Stimulated activated CD4-positive, alpha-beta T cell treated with anti-CD3 and anti-CD28 coated beads, TNF-alpha, amount 100 ng/mL, for 1 hour (primary cell): ENCODE data around the gene LILRB3.
"Not testable (repeated sequence)": the region's sequence is repeated elsewhere in the genome, so short reads cannot be mapped to it uniquely, and the experiment has no call there.

Source experiments
- DNase-seq, 3 donors: peaks; one replicate each; pipeline ENCODE4 v3.0.0-alpha.2; 2020; ENCODE audit warnings: low read depth in 3 of 3, low spot score in 1 of 3

LILRB3 gene

DNA sequence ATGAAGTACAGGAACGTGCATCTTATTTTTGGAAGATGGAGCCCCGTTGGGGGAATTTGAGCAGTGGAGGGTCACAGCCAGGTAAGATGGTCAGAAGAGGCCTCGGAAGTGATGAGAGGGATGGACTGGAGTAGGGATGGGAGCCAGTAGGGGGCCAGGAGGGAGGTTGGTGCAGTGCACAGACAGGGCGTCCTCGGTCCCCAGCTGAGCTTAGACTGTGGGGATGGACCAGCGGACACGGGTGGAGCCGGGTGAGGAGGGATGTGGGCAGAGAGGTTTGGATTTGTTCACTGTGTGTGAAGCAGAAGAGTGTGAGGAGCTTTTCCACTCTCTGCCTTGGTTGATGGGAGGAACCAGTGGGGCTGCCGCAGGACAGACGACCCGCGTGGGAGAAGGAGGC lies 11.6 kb downstream of the LILRB3 start:
- DNase-seq = no peak

DNA sequence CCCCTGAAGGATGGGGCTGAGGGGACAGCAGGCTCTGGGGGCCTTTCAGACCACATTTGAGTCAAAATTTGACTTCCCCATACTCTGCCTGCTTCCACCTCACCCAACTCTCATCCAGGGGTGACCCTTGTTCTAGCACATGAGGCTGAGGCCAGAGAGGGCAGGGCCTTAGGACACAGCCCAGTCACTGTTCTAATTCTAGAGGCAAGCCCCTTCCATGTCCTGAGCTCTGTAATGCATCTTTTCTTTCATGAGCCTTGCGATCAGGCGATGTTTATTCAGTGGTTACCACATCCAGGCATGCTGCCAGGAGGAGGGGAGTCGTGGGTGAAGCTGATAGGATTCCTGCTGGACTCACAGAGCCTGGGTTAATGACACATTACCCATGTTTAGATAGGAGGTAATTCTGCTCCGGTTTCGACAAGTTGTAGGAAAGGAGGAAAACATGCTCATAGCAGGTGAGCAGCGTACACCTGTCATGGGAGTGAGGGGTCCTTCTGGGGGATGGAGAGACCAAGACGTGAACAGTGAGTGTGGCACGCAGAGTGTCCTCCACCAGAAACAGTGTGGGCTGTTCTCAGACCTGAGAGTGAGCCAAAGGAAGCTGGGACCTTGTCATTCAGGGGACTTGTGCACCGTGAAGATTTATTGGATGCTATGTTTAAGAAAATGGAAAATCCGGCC lies 12.9 kb downstream of the LILRB3 start:
- no peak for DNase-seq

DNA sequence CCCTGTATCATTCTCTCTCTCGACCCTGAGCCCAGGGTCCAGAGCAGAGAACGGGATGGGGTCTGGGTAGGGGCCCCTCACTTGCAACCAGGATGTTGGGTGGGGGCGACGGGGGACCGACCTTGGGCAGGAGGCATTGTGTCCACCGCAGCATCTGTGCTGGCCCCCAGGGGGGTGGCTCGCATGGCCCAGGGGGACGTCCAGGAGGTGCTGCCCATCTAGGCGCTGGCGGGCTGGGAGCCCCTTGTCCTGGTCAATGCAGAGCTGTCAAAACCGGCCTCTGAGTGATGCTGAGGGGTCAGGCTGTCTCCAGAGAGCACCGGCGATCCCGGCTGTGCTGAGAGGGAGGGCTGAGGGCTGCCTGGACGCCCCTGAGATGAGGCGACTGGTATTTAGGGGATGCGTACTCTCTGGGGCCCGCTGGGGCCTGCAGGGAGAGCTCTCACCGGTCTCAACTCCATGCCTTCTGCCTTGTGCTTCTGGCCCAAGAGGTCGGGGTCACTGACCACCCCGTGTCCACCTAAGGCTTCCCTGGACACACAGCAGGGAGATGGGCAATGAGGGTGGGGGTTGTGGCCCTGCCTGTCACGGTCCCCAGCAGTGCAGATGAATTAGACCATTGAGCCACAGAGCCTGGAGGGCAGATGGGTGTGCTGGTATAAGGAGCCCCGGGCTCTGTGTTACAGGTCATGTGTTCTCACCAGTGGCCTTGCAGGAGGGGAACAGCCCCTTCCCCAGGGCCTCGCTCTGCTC lies 13.6 kb downstream of the LILRB3 start:
- DNase-seq = no peak

DNA sequence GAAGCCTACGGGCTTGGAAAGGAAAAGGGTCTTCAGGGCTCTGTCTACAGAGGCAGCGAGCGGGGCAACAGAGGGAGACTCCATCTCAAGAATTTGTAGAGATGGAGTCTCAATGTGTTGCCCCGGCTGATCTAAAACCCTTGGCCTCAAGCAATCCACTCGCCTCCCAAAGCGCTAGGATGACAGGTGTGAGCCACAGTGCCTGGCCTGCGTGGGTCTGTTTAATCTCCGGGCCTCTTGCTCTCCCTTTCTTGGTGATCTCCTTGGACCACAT lies 14.1 kb downstream of the LILRB3 start:
- no peak for DNase-seq

DNA sequence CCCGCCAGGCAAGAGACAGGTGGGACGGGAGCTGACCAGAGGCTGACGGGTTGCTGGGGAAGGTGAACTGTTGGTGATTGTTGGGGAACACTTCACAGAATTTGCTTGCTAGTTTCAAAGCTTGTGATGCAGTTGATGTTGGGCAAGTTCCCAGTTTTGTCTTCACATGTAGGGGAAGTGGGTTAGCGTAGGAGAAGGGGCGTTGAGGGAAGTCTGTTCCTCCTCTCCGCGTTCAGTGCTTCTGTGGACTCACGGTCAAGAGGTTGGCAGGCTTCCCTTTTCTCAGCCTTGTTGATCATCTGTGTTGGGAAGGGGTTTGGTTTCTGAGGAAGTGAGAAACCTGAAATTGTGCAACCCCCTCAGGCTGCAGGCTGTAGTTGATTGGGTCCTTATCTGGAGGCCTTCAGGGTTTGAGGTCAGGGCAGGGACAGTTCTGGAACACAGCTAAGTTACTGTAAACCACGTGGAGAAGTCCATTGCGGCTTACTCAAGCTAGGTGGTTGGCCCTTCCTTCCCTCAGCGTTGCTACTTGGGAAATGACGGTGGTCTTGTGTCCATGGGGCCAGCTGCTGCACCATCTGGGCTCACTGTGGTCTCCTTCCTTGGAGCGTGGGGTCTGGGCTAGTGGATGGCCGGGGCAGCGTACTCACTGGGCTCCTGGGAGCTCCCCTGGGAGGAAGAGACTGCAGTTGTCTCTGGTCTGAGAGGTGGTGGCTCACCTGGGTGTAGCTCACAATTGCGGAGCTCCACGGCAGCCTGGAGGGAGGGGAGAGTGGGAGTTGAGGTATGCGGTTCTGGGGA lies 14.6 kb downstream of the LILRB3 start:
- no peak for DNase-seq

DNA sequence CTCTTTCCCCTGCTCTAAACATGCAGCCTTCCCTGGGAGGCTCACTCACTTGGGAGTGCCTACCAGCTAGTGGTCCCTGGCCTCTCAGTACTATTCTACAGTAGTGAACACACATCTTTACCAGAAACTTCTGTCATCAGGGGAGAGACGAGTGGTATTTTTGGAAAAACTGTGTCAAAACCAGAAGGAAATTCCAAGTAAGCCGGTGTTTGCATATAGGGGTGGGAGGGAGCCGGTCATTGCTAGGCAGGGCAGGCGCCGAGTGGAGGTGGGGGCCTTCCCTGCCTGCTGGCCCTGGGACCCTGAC lies 15.2 kb downstream of the LILRB3 start:
- DNase-seq = no peak

DNA sequence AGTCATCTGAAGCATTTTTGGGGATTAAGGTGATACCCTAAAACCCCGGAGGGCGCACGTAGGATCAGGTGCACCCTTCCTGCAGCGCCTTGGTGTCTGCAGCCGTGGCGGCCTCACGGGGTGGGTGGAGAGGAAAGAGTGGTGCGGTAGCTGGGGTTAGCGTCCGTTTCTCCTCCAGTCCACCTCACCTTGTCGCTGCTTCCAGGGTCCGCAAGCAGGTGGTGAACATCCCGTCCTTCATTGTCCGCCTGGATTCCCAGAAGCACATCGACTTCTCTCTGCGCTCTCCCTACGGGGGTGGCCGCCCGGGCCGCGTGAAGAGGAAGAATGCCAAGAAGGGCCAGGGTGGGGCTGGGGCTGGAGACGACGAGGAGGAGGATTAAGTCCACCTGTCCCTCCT lies 15.6 kb downstream of the LILRB3 start:
- DNase-seq = not testable (repeated sequence)

DNA sequence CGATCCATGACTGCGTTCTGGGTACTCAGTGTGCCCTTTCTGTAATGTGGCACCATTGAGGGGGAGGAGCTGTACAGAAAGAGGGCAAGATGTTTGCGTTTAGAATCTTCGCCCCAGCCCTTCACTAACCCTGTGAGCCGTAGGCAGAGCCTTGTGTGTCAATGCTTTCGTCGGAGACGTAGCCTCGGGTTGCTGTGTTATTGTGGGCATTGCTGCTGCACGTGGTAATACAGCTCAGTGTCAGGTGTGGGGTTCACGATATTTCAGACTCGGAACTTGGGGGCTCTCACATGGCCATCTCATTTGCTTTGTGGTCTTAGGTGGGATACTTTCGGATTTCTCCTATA lies 16.0 kb downstream of the LILRB3 start:
- no peak for DNase-seq

DNA sequence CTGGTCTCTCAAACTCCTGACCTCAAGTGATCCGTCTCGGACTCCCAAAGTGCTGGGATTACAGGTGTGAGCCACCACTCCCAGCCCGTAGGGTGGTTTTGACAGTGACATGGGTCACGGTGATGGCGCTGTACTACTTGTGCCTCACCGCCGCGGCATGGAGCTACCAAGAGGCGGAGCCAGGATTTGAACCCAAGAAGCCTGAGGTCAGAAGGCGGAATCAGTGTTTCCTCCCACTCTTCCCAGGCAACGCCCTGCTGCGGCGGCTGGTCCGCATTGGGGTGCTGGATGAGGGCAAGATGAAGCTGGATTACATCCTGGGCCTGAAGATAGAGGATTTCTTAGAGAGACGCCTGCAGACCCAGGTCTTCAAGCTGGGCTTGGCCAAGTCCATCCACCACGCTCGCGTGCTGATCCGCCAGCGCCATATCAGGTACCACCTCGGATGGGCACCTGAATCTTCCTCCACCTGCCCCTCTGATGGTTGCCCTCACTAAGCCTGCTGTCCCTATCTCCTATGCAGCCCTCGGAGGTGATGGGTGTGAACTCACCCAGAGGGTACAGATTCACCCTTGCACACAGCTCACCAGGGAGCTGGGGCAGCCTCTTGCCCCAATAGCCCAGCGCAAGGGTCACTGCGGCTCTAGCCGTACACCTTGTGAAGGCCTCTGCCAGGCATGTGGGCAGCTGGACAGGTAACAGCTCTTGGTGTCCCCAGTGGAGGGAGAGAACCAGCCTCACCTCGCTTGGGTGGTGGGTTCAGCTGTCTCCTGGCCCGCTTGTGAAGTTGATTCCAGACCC lies 16.6 kb downstream of the LILRB3 start:
- DNase-seq = no peak

DNA sequence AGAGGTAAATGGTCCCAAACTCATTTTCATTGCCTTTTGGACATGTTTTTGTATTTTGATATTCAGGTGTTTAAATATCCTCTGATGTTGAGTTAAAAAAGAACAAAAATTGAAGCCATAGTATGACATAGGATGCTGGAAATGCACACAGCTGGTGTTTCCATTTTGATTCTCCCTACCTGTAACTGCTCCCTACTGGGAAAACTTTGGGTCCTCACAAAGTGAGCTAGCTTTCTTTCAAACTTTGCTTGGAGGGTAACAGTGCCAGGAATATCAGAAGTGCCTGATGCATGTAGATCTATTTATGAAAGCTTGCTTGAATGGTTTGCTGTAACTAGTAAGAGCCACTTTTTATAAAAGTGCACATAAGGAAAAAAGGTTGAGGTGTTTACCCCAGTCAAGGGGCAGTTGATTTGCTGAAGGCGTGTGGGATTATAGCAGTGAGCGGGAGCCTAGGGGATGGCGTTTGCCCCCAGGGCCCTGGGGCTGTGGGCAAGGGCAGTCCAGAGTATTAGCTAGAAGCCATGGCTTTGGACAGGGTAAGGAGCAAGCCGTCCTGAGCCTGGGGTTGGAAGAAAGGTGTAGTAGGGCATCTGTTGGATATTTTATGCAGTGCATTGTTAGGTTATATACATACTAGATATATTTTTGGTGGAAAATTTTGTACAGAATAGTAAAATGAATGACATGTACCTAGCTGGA lies 17.9 kb downstream of the LILRB3 start:
- no peak for DNase-seq

DNA sequence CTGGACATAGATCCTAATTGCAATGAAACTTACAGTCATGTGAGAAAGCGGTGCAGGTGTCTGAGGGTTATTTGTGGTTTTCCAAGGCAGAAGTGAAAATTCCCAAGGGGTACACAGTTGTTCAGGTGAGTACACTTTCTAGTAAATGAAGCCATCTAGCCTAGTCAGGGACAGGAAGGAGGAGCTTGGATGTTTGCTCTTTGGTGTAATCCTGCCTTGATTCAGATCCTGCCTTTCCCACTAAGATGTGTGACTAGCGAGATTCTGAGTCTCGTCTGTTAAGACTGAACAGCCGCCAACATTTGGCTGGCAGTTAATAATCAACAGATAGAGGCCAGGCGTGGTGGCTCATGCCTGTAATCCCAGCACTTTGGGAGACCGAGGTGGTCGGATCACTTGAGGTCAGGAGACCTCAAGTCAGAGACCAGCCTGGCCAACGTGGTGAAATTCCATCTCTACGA lies 19.6 kb downstream of the LILRB3 start:
- no peak for DNase-seq

DNA sequence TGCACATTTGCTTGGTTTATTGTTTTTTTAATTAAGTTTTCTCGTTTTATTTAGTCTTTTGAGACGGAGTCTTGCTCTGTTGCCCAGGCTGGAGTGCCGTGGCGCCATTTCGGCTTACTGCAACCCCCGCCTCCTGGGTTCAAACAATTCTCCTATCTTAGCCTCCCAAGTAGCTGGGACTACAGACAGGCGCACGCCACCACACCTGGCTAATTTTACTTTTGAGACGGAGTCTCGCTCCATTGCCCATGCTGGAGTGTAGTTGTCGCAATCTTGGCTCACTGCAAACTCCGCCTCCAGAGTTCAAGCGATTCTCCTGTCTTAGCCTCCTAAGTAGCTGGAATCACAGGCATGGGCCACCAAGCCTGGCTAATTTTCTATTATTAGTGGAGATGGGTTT lies 20.8 kb downstream of the LILRB3 start:
- DNase-seq = no peak

DNA sequence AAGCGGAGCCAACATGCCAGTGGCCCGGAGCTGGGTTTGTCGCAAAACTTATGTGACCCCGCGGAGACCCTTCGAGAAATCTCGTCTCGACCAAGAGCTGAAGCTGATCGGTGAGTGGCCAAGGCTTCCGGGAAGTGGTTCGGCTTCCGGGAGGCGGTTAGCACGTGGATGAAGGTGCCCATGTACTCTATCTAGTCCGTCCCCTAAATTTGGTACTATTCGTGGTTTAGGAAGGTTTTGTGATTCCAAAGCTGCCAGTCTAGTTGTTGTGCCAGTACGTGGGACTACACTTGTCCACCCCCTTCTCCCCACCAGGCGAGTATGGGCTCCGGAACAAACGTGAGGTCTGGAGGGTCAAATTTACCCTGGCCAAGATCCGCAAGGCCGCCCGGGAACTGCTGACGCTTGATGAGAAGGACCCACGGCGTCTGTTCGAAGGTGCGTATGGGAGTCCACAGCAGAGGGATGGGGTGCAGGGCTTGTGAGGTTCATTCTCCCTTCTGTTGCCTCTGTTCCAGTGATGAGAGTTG lies 21.6 kb downstream of the LILRB3 start:
- DNase-seq = no peak

DNA sequence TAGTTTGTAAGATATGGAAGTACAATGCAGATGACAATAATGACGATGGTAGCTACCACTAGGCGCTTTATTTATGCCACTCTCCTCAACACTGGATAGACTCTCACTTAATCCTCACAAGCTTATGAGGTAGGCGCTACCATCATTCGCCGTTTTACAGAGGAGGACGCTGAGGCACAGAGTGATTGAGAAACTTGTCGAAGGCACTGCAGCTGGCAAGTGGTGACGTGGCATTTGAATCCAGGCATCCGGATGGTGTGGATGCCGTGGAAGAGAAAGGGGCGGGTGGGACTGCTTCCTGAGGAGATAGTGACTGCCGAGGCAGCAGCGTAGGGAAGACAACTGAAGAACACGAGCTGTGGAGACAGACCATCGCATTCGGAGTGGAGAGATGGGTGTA lies 23.4 kb downstream of the LILRB3 start:
- no peak for DNase-seq

DNA sequence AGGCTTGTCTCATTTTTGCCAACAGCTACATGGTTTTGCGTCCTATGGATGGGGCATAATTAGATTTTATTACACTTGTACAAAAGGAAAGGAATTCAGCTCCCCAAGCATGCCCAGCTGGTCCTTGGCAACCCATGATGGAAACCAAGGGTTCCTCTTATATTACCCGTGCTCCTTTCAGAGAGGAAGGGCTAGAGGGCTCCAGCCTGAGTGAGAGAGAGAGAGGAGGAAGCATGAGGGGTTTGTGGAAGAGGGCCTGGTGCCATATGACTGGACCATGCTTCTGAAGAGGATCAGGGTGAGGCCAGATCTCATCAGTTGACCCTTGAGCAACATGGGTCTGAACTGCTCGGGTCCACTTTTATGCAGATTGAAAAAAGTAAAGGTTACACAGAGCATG lies 25.7 kb downstream of the LILRB3 start:
- DNase-seq = no peak

DNA sequence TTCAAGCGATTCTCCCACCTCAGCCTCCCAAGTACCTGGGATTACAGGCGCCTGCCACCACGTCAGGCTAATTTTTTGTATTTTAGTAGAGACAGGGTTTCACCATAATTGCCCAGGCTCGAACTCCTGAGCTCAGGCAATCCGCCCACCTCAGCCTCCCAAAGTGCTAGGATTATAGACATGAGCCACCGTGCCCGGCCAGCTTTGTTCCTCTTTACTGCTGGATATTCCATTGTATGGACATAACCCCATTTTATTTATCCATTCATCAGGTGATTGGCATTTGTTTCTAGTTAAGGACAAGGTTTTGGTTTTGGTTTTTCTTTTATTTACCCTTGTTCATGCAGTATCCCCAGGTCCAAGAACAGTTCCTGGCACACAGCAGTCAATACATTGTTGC lies 26.3 kb downstream of the LILRB3 start:
- DNase-seq = no peak

DNA sequence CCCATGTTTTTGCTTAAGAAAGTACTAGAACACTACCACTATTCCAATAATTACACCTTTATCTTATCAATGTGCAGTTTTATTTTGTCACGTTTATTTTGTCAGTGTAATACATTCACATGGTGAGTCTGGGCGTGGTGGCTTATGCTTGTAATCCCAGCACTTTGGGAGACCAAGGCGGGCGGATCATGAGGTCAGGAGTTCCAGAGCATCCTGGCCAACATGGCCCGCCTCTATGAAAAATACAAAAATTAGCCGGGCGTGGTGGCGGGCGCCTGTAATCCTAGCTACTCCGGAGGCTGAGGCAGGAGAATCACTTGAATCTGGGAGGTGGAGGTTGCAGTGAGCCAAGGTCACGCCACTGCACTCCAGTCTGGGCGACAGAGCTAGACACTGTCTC lies 28.3 kb downstream of the LILRB3 start:
- DNase-seq = not testable (repeated sequence)

DNA sequence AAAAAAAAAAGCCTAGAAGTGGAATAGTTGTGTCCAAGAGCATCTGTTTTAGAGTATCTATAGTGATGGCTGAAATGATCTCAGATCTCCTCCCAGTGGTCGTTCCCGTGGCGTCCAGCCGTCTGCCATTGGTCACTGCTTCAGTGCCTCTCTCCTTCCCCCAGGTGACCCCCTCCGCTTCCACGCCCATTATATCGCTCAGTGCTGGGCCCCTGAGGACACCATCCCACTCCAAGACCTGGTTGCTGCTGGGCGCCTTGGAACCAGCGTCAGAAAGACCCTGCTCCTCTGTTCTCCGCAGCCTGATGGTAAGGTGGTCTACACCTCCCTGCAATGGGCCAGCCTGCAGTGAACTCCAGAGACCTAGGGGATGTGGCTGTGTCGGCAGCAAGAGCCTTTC lies 29.8 kb downstream of the LILRB3 start:
- no peak for DNase-seq

DNA sequence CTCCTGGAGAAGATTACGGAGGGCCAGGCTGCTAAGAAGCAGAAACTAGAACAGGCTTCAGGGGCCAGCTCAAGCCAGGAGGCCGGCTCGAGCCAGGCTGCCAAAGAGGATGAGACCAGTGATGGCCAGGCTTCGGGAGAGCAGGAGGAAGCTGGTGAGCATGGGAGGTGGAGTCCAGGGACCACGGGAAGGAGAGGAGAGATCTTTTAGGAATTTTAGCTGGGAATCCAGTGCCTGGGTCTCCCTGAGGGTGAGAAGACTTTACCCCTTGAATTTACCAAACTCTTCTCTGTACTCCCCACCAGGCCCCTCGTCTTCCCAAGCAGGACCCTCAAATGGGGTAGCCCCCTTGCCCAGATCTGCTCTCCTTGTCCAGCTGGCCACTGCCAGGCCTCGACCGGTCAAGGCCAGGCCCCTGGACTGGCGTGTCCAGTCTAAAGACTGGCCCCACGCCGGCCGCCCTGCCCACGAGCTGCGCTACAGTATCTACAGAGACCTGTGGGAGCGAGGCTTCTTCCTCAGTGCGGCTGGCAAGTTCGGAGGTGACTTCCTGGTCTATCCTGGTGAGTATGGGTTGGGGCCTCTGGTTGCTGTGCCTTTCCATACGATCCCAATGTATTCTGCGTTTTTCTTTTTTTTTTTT lies 30.9 kb downstream of the LILRB3 start:
- DNase-seq = no peak

DNA sequence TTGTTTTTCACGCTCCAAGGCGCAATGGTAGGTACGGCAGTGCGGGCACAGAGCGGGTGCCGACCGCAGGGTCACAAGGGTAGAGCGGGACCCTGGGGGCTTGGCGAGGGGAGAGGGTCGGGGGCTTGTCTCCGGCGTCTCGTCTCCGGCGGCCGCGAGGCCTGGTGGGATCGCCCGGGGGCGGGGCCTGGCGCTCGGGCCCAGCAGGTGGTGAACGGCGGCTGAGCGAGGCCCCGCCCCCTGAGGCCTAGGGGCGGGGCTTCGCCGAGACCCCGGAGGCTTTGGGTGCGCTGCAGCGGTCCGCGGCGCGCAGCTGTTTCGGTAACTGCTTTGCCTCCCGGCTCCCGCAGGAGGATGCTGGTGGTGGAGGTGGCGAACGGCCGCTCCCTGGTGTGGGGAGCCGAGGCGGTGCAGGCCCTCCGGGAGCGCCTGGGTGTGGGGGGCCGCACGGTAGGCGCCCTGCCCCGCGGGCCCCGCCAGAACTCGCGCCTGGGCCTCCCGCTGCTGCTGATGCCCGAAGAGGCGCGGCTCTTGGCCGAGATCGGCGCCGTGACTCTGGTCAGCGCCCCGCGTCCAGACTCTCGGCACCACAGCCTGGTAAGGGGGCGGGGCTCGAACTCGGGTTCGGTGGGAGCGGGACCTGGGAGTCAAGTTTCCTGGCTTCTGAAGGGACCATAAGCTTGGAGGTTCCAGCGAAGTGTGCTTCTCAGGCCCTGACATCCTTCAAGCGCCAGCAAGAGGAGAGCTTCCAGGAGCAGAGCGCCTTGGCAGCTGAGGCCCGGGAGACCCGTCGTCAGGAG lies 31.6 kb downstream of the LILRB3 start, which contains the start of gene TSEN34:
Gene TSEN34 (plus strand): TSS at position 298 of the 800 bp plus-strand sequence. CDS start 57 bp downstream, at position 355.
- peak; percentile 70 to 81 (median 75) for DNase-seq
